OCI-LY3 (cell line): ENCODE results near the gene MSI2.

Source experiments
- CTCF ChIP-seq: fragments of 200-600, 300-600 bp; sonication (generic); IDR thresholded peaks from 2 replicates; pipeline ENCODE4 v1.5.1; 2014; ENCODE audit warnings: antibody characterized with exemption, low read length, low read depth
- EZH2phosphoT487 ChIP-seq: fragments of 200-600 bp; shearing (Covaris generic); IDR thresholded peaks from 2 replicates; pipeline ENCODE4 v1.6.1; 2018; ENCODE audit warnings: antibody characterized with exemption, mixed run types, low read depth

DNA sequence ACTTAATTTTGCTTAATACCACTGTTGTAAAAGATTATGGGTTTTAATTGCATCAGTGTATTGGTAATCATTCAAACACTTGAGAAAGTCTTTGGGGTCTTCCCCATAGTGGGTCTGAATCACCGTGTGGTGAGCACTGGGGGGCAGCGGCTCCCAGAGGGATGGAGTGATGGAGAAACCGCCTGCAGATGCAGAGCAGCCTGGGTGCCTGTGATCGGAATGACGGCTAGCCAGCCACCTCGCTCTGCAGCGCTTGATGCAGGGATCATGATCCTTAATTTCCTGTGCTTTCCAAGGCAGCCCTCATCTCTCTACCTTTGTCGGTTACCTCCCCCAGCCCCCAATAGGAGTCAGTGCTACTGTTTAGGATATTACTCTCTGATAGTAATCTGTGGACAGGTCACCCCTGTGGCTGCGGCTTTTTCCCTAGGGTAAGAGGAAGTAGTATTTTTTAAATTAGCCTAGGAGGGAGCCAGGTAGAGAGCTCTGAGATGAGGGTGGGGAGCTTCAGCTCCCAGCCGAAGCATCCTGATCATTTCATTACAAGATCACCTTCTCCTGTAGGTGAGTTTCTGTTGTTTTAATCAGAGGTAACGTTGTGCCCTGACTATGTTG, 135.6 kb downstream of the MSI2 start:
- TF ChIP-seq CTCF (no peak), EZH2phosphoT487 (no peak)
